ENCODE results near the gene DHRSX.
"Not testable (repeated sequence)": the region's sequence is repeated elsewhere in the genome, so short reads cannot be mapped to it uniquely, and the experiment has no call there.

DHRSX gene

DNA sequence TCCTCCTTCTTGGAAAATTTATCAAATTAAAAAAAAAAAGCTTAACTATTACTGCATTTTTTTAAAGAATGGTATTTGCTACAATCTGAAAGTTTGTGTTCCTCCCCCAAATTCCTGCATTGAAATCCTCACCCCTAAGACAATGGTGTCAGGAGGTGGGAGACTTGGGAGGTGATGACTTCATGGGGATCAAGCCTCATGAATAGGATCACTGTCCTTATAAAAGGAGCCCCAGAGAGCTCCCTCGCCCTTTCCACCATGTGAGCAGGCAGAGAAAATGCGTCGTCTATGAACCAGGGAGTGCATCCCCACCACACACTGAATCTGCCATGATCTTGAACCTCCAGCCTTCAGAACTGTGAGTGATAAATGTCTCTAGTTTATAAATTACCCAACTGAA lies 38.0 kb downstream of the DHRSX start:
- Histone ChIP-seq H3K27me3 (replicated peaks) (no peaks in the 10 kb centered on the region), H3K36me3 (replicated peaks) (no peaks in the 10 kb centered on the region), H3K4me3 (ENCODE audit: low read depth, low read length) (no peak overlapping the region), H3K27ac (no peak overlapping the region)
- in situ Hi-C loops (cut with HindIII; ENCODE audit: low pct_ligation_motif_present, low sequenced_read_pairs): no loop called here
- TF ChIP-seq, protein P1, sequence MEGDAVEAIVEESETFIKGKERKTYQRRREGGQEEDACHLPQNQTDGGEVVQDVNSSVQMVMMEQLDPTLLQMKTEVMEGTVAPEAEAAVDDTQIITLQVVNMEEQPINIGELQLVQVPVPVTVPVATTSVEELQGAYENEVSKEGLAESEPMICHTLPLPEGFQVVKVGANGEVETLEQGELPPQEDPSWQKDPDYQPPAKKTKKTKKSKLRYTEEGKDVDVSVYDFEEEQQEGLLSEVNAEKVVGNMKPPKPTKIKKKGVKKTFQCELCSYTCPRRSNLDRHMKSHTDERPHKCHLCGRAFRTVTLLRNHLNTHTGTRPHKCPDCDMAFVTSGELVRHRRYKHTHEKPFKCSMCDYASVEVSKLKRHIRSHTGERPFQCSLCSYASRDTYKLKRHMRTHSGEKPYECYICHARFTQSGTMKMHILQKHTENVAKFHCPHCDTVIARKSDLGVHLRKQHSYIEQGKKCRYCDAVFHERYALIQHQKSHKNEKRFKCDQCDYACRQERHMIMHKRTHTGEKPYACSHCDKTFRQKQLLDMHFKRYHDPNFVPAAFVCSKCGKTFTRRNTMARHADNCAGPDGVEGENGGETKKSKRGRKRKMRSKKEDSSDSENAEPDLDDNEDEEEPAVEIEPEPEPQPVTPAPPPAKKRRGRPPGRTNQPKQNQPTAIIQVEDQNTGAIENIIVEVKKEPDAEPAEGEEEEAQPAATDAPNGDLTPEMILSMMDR (IDR thresholded peaks at IDR 0.05; ENCODE audit: low read depth, low read length, missing control alignments): no peak
- DNase-seq: no peak

DNA sequence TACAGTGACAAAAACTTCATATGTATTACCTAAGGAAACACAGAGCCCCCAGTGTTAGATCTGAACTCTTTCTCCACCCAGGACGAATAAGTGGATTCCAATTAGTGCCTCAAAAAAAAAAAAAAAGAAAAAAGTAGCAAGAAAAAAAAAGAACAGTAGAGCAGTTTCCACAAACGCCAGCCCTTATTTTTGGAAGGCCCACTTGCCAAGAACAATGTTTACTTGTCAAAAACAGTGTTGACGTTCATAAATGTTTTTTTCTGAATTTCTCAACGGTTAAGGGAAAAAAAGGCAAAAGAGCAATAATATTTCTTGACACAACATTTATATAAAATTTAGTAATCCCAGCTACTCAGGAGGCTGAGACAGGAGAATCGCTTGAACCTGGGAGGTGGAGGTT lies 38.7 kb downstream of the DHRSX start:
- in situ Hi-C loops (cut with HindIII; ENCODE audit: low pct_ligation_motif_present, low sequenced_read_pairs): no loop called here
- no peak overlapping the region for H3K27ac ChIP-seq
- H3K4me3 ChIP-seq (ENCODE audit: low read depth, low read length): no peak overlapping the region
- H3K27me3 ChIP-seq (replicated peaks): no peaks in the 10 kb centered on the region
- TF ChIP-seq, protein P1 (IDR thresholded peaks at IDR 0.05; ENCODE audit: low read depth, low read length, missing control alignments): no peak
- no peaks in the 10 kb centered on the region for H3K36me3 ChIP-seq (replicated peaks)
- no peak for DNase-seq

DNA sequence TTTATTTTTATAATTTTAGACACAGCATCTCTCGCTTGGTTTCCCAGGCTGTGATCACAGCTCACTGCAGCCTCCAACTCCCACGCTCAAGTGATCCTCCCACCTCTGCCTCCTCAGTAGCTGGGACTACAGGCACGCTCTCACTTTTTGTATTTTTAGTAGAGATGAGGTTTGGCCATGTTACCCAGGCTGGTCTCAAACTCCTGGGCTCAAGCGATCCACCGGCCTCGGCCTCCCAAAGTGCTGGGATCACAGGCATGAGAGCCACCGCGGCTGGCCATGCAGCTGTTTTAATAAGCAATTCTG lies 39.1 kb downstream of the DHRSX start:
- DNase-seq: no peak
- H3K36me3 ChIP-seq (replicated peaks): no peaks in the 10 kb centered on the region
- no peak overlapping the region for H3K27ac ChIP-seq
- H3K27me3 ChIP-seq (replicated peaks): no peaks in the 10 kb centered on the region
- TF ChIP-seq, protein P1 (IDR thresholded peaks at IDR 0.05; ENCODE audit: low read depth, low read length, missing control alignments): no peak
- in situ Hi-C loops (cut with HindIII; ENCODE audit: low pct_ligation_motif_present, low sequenced_read_pairs): no loop called here
- H3K4me3 ChIP-seq (ENCODE audit: low read depth, low read length): no peak overlapping the region

DNA sequence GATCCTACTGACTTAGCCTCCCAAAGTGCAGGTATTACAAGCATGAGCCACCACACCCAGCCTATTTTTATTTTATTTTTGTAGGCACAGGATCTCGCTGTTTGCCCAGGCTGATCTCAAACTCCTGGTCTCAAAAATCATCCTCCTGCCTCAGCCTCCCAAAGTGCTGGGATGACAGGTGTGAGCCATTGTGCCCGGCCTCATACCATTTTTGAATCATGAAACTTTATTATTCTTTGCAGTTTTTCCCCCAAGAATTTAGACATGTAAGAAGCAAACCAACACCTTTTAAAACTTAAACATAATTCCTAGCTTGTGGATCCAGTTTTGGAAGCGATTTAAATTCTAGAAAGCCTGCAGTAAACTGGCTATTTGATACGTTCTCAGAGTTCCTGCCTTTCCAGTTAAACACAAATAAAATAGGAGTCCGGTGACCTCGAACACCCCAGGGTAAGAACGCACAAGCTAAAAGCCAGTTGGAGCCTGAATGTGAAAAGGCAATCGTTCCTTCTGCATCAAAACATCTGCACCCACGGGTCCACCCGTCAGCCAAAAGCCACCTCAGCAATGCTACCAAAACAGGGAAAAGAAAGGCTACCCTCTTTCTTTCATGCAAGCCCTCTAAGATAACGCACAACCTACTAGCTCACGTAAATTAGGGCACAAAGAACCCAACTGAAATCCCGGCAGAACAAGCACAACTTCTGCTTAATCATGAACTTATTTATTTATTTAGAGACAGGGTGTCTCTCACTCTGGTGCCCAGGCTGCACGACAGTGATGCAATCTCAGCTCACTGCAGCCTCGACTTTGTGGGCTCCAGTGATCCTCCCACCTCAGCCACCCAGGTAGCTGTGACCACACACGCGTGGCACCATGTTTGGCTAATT lies 39.7 kb downstream of the DHRSX start:
- H3K27ac ChIP-seq; in situ Hi-C loops (cut with HindIII; ENCODE audit: low pct_ligation_motif_present, low sequenced_read_pairs); DNase-seq; H3K4me3 ChIP-seq (ENCODE audit: low read depth, low read length); H3K27me3 ChIP-seq (replicated peaks); H3K36me3 ChIP-seq (replicated peaks): not testable (repeated sequence)

DNA sequence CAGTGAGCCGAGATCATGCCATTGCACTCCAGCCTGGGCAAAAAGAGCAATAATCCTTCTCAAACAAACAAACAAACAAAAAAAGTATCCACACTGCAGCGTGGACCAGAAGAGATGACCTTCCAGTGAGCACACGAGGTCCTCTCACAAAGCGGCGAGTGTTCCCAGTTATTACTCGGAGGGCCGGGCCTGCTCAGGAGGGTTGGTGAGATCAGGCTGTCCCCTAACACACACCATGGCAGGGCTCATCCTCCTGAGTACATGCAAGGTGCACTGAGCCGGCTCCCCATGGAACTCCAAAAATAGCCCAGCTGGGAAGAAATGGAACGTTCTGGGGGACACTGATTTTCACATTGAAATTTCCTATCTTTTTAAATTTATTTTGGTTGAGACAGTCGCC lies 40.7 kb downstream of the DHRSX start:
- H3K27me3 ChIP-seq (replicated peaks); H3K36me3 ChIP-seq (replicated peaks); H3K27ac ChIP-seq; in situ Hi-C loops (cut with HindIII; ENCODE audit: low pct_ligation_motif_present, low sequenced_read_pairs); DNase-seq; H3K4me3 ChIP-seq (ENCODE audit: low read depth, low read length): not testable (repeated sequence)

DNA sequence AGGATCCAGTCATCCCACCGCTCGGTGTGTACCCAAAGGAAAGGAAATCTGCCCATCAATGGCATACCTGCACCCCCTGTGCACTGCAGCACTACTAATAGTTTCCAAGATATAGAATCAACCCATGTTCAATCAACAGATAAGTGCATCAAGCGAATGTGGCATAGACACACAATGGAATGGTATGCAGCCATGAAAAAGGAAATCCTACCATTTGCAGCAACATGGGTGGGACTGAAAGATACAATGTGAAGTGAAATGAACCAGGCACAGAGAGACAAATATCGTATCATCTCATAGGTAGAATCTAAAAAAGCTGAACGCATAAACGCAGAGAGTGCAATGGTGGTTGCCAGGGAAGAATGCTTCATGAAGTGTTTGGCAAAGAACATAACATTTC lies 42.5 kb downstream of the DHRSX start:
- H3K36me3 ChIP-seq (replicated peaks): no peaks in the 10 kb centered on the region
- H3K4me3 ChIP-seq (ENCODE audit: low read depth, low read length): no peak overlapping the region
- H3K27ac ChIP-seq: no peak overlapping the region
- TF ChIP-seq, protein P1 (IDR thresholded peaks at IDR 0.05; ENCODE audit: low read depth, low read length, missing control alignments): no peak
- DNase-seq: no peak
- no peaks in the 10 kb centered on the region for H3K27me3 ChIP-seq (replicated peaks)
- in situ Hi-C loops (cut with HindIII; ENCODE audit: low pct_ligation_motif_present, low sequenced_read_pairs): no loop called here

Measured in brain microvascular endothelial cell (primary cell).